HG02571 (cell line): Measurements from ENCODE around the gene MPZL1.

ENCODE experiments used
- ATAC-seq: cut with Tn5 transposase; IDR thresholded peaks from one replicate; pipeline ENCODE4 v1.9.1; 2021; ENCODE audit warnings: mild to moderate bottlenecking, moderate library complexity; ENCODE audit not compliant: unreplicated experiment

The MPZL1 gene

DNA sequence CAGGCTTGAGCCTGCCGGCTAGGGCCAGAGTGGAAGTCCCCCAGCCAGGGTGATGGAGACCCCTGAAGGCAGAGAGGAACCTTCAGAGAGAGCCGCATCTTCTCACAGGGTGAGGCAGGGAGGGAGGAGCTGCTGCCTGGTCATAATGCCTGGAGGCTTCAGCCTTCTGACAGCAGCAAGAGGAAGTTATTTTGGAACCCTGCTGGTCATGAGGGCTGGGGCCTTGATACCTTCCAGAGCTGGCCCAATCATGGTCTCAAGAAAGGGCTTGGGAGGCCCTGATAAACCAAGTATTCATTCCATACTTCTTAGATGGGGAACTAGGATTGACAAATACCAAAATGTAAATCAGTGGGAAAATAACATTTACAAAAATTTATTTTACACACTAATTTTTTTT is 26.6 kb upstream of the MPZL1 start:
- ATAC-seq = no peak

DNA sequence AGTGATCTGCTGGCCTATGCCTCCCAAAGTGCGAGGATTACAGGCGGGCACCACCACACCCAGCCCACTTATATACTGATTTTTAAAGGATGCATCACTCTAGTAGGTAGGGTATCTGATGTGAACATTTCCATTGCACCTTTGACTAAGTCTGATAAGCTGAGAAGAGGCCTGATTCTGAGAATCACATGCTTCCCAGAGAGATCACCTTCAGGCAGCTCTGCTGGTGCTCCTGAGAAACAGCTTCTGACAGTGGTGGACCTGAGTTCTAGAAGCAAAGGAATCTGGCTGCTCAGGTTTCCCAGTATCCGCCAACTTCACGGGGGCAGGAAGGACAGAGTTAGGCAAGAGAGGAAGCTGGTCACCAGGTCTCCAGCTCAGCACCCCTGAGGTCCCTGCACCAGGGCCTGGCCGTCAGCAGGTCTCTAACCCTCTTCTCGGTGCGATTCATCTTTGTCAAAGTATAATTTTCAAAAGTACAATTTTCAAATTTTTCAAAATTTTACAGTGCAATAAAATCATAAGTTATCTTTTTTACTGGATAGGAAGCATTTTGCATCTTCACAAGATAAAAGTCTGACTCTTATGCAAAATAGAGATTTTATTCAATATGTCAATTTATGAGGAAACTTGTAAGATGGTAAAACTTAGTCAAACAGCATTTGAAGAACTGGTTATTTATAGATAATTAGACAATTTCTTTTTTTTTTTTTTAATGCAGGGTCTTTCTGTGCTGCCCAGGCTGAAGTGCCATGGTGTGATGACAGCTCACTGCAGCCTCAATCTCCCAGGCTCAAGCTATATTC is 25.8 kb upstream of the MPZL1 start:
- no peak for ATAC-seq

DNA sequence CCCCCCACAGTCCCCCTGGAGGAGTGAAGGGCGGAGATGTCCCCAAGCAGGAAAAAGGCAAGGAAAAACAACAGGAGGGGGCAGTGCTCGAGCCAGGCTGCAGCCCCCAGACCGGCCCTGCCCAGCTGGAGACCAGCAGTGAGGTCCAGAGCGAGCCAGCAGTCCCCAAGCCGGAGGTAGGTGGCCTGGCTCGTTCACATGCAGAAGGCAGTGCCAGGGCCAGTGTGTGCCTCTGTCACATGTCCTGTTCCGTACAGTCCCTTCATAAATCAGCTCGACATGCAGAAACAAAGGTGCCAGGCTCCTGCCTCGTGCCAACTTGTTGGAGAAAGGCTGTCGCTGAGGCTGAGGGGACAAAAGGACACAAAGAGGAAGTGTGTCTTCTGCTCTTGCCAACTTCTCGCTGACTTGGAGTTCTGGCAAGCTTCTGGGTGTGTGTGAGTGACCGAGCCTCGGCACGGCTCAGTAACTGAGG is 24.1 kb upstream of the MPZL1 start:
- ATAC-seq = no peak

DNA sequence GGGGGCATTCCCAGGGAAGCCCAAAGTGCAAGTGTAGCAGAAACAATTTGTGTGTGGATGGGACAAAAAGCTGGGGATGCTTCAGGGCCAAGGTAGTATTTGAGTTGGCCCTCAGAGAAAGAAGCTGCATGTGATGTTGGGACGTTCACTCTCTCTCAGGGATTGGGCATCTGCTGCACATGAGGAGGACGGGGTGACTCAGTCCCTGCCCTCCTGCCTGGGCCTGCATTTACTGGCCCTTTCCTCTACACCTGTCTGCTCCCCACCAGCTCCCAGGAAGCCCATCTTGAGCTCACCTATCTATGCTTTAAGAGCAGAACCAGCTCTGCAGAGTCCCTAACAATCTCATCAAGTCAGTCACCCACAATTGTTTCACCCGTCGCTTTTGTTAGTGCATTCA is 23.5 kb upstream of the MPZL1 start:
- ATAC-seq = no peak

DNA sequence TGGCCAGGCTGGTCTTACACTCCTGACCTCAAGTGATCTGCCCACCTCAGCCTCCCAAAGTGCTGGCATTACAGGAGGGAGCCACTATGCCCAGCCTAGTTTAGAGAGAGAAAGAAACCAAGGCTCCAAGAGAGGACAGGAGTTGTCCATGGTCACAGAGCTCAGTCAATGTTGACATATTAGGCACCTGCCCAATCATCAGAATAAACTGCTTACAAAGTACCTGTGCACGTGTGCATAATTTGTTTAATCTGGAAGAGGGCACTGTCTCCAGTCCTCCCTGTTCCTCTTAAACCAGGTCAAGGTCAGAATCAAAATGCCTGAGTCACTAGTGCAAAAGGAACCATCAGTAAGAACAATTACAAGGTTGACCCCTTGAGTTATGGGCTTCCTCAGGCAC is 20.3 kb upstream of the MPZL1 start:
- ATAC-seq = no peak

DNA sequence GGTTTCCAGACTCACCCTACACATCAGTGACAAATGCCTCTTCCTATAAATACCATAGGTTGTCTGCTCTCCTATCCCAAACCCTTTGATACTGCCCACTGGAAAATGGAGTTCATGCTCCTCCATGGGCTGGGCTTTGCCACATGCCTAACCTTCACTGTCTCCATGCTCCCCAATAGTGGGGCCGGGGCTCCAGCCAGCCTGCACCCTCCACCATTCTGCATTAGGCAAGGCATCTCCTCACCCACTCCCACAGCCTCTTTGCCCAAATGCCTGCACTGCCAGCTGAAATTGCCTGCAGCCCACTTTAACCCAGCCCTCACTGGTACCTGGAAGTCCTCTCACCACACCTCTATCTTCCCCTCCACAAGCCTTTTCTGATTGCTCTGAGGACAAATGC is 18.2 kb upstream of the MPZL1 start:
- ATAC-seq = no peak

DNA sequence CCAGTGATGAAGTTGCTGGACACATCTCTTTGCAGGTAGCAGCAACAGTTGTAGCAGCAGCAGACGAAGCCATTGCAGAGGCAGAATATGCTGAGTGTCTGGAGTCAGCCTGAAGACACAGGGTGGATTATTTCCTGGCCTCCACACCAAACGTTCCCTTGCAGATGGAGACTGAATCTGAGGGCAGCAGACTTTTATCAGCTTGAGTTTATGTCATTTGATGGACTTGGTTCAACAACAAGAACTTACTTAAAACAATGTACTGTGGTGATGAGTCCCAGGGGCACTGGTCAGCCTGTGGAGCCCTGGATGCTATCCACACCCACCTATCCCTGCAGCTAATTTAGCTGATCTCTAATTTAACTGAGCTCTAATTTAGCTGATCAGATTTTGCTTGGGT is 17.1 kb upstream of the MPZL1 start:
- no peak for ATAC-seq

DNA sequence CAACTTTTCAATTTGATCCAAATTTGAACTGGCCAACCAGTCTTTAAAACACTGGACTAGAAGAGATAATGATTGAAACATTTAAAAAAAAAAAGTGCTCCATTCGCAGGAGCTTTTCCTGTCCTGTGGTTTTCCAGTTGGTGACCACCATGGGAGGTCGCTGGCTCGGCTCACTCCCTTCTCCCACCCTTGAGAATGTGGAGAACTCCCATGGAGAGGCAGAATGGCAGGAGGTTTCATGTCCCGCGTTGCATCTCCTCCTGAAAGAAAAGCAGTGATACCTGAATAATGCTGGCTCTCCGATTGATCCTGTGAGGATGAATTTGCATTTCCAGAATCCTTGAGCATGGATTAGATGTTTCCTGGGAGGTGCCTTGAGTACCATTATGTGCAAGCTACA is 16.5 kb upstream of the MPZL1 start:
- ATAC-seq = no peak

DNA sequence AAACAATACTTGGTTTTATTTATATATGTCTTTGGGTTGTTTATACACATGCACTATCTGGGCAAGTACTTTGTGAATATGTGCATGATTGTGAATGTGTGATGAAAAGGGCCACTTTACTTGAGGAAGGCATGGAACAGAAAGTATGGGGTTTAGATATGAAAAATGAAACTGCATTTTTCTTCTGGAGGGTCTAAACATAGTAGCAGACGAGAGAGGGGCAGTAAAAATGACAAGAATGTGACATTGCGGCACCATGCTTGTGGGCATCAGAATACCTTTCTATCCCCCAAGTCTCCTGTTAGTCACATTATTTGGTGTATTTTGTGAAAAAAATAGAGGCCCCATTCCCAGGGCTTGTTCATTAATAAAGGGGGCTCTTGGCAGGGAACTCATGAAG is 15.4 kb upstream of the MPZL1 start:
- no peak for ATAC-seq

DNA sequence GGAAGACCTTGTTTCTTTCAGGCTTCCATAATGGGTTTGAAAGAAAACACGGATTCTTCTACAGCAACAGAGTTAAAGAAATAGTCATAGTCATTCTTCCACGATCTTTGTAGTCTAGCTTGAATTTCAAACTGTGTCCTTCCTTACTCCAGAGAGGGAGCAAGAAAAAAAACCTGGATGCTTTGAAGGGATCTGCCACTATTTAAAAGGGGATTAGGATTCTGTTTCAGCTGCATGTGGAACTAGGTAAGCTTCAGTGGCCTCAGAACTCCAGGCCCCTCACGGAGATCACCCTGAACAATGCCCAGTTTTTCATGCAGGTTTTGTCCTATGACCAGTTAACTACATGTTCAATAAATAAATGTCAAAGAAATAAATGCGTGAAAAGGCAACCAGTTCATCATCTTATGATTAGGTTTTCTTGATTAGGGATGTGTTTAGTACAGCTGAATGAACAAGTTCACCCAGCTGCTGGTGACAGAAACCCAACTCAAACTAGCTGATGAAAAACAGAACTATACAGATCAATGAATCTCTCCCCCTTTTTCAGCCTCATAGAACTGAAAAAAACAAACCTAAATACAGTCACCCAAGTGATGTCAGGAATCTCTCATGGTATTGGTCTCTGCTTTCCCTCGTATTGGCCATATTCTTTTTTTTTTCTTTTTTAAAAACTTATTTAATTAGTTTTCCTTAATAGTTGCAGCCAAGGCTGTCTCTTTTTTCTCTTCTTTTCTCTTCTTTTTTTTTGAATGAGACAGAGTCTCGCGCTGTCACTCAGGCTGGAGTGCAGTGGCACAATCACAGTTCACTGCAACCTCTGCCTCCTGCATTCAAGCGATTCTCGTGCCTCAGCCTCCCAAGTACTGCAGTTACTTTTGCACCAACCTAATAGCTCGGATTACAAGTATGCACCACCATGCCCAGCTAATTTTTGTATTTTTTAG is 14.6 kb upstream of the MPZL1 start:
- ATAC-seq = no peak

DNA sequence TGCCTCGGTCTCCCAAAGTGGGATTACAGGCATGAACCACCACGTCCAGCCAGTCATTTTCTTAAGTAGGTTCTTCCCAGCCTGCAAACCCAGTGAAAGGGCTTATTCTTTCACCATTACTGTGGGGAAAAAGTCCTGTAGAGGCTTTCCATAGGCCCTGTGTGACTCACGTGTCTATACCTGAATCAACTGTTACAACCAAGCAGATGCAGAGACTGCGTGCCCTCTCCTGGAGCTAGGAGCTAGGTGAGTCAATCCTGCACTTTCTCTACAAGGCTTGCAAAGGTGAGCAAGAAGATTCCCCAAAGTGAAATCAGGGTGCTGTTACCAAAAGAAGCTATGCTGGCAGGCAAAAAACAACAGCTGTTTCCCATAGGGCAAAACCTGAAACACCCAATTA is 13.8 kb upstream of the MPZL1 start:
- no peak for ATAC-seq

DNA sequence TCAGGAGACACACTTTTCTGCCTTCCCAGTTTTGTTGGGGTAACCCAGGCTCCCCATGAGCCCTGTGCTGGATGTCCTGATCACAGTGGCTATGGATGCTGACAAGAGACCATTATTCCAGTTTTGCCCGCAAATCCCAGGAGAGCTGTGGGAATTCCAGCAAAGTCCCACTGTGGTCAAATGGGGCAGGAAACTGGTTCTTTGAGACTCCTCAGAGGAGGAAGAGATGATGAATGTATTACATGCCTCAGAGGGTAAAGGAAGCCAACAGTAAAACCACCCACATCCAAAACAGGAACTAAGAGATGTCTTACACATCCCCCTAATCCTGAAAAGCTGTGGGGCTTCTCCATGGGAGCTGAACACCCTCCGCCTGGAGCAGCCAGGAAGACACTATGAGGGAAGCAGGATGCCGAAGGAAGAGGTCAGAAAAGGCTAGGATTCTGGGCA is 12.8 kb upstream of the MPZL1 start:
- no peak for ATAC-seq

DNA sequence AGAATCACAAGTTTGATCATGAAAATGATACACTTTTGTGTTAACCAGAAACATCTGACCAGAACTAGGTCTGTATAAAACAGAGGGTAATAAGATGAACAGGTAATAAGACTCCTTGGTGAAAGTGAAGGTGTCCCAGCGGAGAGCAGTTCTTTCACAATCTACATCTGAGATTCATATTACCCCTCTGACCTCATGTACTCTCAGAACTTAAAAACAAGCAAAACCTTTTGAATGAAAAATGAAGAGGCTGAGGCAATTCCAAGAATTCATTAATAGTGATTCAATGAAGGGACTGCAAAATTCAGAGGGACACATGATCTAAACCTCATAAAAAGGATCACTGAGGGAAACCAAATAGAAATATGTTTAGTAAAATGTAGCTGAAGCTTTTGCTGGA is 10.9 kb upstream of the MPZL1 start:
- ATAC-seq = no peak

DNA sequence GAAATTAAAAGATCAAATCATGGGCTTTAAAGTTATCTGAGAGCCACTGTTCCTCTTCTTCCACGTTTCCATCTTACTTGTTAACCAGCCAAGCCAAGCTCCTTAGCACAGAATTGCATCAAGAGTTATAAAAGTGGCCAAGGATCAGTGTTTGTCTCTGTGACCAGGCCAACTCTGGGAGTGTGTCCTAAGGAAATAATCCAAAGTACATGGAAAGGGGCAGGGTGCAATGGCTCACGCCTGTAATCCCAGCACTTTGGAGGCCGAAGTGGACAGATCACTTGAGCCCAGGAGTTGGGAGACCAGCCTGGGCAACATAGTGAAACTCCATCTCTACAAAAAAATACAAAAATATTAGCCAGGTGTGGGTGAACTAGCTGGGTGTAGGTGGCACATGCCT is 10.0 kb upstream of the MPZL1 start:
- ATAC-seq = no peak

DNA sequence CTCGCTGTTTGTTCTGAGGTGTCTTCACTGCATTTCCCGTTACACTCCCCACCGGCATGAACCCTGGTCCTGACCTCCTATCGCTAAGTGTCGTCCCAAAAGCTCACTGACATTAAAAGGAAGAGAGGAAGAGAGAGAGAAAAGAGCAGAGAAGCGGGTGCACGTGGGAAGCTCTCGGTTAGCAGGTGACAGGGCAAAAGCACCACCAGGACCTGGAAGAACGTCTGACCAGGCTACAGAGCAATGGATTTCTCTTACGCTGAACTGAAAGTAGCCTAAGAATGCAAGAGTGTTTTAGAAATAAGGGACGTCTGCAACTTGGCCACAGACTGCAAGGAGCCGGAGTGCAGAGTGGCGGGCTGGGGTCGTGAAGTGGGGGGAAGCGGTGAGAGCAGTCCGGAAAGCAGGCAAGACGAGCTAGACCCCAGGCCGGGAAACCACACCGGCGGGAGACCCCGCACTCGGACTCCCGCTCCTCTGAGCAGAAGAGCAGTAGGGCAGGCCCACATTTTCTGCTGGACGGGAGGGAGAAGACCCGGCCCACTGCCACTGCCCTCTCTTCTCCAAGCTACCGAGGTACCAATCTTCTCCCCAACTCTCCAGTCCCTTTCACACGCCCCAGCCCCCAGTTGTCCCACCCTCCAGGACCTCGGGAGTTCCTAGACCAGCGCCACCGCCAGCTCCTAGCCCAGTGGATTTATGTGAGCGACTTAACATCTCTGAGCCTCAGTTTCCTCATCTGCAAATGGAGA is 8.3 kb upstream of the MPZL1 start:
- no peak for ATAC-seq

DNA sequence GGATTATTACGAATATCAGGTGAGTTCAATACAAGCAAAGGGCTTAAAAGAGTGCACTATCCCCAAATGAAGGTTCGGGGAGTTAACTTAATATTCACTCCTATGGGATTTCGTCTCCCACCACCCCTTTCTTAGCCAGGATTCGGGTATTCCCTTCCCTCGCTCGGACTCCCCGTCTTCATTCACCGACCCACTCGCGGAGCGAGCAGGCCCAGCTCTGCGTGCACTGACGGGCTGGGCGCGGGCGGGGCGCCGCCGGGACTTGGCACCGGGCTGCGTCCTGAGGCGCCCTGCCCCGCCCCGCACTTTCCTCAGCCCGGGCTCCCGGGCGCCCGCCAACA is 7.7 kb upstream of the MPZL1 start:
- peak; percentile 47 for ATAC-seq

DNA sequence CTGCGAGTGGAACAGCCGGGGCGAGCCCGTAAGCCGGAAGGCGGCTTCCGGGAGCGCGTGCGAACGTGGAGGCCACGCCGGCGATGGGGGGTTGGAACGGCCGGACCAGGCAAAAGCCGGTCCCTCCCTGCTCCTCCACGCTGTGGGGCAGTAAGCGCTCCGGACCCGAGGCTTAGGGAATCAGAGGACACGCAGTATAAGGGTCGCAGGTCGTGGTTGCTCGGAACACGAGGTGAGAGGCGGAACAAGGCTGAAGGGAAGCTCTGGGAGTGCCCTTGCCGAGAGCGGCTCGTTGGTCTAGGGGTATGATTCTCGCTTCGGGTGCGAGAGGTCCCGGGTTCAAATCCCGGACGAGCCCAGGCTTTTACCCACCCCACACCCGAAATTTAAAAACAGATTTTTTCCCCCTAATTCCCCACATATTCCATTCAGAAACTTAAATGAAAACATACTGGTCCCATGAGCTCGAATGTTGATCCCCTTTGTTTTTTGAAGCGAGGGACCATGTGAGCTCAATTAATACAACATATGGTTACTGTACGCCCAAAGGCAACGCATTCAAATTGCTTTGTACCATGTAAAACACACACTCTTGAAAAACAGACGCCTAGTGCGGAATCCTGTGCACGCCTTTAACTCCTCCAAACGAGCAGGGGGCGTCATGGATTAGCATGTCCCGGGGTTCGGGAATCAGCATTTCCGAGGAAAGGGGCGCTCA is 7.2 kb upstream of the MPZL1 start:
- peak; percentile 43 for ATAC-seq

DNA sequence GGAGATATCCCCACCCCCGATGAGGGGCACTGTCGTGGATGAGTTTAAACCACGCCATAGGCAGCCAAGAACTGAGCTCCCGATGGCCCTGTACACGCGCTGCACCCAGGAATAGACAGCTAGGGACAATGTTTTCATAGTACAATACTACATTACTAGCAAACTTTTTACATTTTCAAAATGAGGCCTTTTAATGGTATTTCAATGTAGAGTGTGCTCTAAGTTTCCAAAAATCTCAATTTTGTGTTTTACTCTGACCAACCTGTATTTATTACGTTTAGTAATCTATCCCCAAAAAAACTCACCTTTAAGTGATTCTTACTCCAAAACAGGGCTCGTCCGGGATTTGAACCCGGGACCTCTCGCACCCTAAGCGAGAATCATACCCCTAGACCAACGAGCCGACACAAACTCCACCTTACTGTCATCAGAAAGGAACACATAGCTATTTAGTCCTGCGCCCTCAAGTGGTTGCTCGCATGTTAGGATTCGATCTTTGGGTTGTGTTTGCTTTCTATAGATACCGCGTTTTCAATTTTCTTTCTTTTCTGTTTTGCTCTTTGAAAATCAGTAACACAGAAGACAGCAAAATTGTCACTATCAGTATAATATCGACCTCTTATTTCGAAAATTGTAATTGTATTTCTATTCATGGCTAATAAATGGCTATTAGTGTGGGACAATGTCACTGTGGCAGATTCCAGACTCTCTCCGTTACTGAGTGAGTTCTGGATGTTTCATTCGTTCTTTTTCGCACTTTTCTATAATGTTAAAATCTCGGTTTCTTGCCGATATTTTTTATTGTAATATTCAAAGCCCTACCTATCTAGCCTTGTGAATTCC is 6.4 kb upstream of the MPZL1 start:
- ATAC-seq = peak; percentile 40

DNA sequence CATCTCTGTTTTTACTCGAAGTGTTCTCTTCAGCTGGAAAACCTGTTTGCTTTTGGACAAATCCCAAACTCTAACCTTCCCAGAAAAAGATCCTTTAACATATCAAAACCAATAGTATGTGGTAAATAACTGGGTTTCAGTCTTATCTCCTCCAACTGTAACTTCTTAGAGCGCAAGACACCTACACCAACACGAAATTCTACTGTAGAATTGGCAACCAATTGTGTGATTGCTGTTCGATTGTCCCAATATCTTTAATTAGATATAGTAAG is 5.8 kb upstream of the MPZL1 start:
- no peak for ATAC-seq

DNA sequence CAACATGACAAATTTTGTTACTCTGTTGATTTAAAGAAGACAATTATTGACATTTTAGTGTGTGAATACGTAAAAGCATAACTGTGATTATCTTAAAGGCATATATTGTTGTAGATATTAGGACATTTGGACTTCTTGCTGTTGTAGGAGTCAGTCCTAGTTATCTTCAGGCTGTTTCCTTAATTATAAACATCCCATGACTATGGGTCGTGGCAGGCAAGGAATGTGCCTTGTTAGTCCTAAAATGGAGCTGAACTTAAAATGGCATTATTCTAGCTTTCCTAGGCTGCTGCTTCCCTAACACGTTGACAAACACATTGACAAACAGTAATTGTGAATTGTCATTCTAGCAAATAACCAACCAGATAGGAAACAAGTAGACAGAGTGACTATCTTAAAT is 4.4 kb upstream of the MPZL1 start:
- ATAC-seq = no peak
